Transverse colon (tissue), 4 donors: ENCODE results near the gene CNTF. TPM values are rescaled to one million over a fixed set of nuclear protein-coding genes. Genes with fewer than 3 reads are reported as not detected.

Source experiments
- DNase-seq: peaks from one replicate; pipeline ENCODE4 v3.0.0-alpha.2; 2019
- H3K27ac ChIP-seq, 4 donors: fragments of 200-600 bp; sonication (generic); 2 replicates each; pipeline ENCODE4 v1.5.1; 2016 to 2018; ENCODE audit warnings: inconsistent platforms in 4 of 4
- H3K27me3 ChIP-seq: fragments of 200-600 bp; sonication (generic); 2 replicates; pipeline ENCODE4 v1.5.1; 2017; ENCODE audit warnings: inconsistent platforms
- H3K36me3 ChIP-seq, 4 donors: fragments of 200-600 bp; sonication (generic); 2 replicates each; pipeline ENCODE4 v1.5.1; 2017 to 2019; ENCODE audit warnings: inconsistent platforms in 4 of 4
- H3K4me1 ChIP-seq, 4 donors: fragments of 200-600 bp; sonication (generic); 2 replicates each; pipeline ENCODE4 v1.5.1; 2017 to 2020; ENCODE audit warnings: inconsistent platforms in 4 of 4
- H3K4me3 ChIP-seq, 4 donors: fragments of 200-600 bp; sonication (generic); 1 replicate in 1 of 4; 2 replicates in 3 of 4; pipeline versions ENCODE4 v1.5.1 to v1.6.1; 2017 to 2019; ENCODE audit warnings: inconsistent platforms in 4 of 4
- H3K9me3 ChIP-seq, 2 donors: fragments of 200-600 bp; sonication (generic); 2 replicates each; pipeline ENCODE4 v1.5.1; 2017 to 2019; ENCODE audit warnings: inconsistent platforms in 2 of 2
- EP300 ChIP-seq: sonication (generic); formaldehyde crosslinking; IDR thresholded peaks from one replicate; pipeline ENCODE4 v1.6.1; 2017; ENCODE audit warnings: antibody characterized with exemption, low read depth
- POLR2A ChIP-seq: fragments of 450-650 bp; IDR thresholded peaks from one replicate; pipeline ENCODE4 v1.6.1; 2016; ENCODE audit warnings: antibody characterized with exemption, mild to moderate bottlenecking, moderate library complexity
- POLR2AphosphoS5 ChIP-seq, 3 donors: sonication (generic); formaldehyde crosslinking; IDR thresholded peaks; one replicate each; pipeline ENCODE4 v1.6.1; 2016; ENCODE audit warnings: antibody characterized with exemption in 3 of 3
- WGBS, 2 donors: methylation state at CpG; one replicate each; pipeline ENCODE4 v1.1.5; 2018; ENCODE audit warnings: low coverage in 1 of 2; 5-methylcytosine and 5-hydroxymethylcytosine counted together
- in situ Hi-C, 4 donors: fragments of 200-750 bp; cut with MboI; loops; one replicate each; pipeline versions ENCODE4 v1.15.0 to v1.15.1; 2017; ENCODE audit warnings: low sequenced_read_pairs in 3 of 4, low pct_ligation_motif_present in 1 of 4, low pct_unique_long_range_greater_than_20kb in 1 of 4
- intact Hi-C: fragments of 100-400 bp; cut with DNase I; formaldehyde crosslinking; loops from one replicate; pipeline ENCODE4 v1.15.1; 2023; ENCODE audit warnings: low total_unique reads
- total RNA-seq, 4 donors: library from RNA; depleted of rRNA; stranded (reverse); fragments of >200 nt; gene quantifications; one replicate each; pipeline ENCODE4 v1.1.0, GENCODE V29; 2016
- TF ChIP-seq, protein P1 (sequence below), 5 experiments: fragments of 200-600 bp in 3 of 5; fragments of 450-650 bp in 2 of 5; sonication (generic) in 3 of 5; IDR thresholded peaks; 1 replicate in 2 of 5; 2 replicates in 3 of 5; pipeline ENCODE4 v1.5.1; 2016 to 2017; ENCODE audit warnings: antibody characterized with exemption in 5 of 5, inconsistent platforms in 3 of 5, mild to moderate bottlenecking in 2 of 5, moderate library complexity in 1 of 5

The CNTF gene
- total RNA-seq, 4 donors from 2014 or later = 1.1 to 2.1 (median 1.5) TPM; not detected in 1

DNA sequence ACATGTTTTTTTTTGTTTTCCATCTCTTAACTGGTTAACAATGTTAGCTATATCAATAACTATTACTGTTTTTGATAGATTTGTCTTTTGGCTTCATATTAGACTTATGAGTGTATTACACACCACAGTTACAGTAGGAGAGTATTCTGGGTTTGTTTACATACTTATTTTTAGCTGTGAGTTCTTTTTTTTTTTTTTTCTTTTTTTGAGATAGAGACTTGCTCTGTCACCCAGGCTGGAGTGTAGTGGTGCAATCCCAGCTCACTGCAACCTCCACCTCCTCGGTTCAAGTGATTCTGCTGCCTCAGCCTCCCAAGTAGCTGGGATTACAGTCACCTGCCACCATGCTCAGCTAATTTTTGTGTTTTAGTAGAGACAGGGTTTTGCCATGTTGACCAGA lies 28.0 kb downstream of the CNTF start:
- Histone ChIP-seq H3K36me3 (no peaks in the 10 kb centered on the region), H3K27ac (no peak overlapping the region), H3K27me3 (no peaks in the 10 kb centered on the region), H3K4me3 (no peak overlapping the region), H3K9me3 (peaks cover 0 to 1% of the 10 kb centered on the region in 2 donors), H3K4me1 (peaks cover 0 to 6% (median 4%) of the 10 kb centered on the region in 4 donors)
- TF ChIP-seq POLR2AphosphoS5 (IDR thresholded peaks at IDR 0.05) (no peak), EP300 (no peak), POLR2A (no peak)
- TF ChIP-seq, protein P1, sequence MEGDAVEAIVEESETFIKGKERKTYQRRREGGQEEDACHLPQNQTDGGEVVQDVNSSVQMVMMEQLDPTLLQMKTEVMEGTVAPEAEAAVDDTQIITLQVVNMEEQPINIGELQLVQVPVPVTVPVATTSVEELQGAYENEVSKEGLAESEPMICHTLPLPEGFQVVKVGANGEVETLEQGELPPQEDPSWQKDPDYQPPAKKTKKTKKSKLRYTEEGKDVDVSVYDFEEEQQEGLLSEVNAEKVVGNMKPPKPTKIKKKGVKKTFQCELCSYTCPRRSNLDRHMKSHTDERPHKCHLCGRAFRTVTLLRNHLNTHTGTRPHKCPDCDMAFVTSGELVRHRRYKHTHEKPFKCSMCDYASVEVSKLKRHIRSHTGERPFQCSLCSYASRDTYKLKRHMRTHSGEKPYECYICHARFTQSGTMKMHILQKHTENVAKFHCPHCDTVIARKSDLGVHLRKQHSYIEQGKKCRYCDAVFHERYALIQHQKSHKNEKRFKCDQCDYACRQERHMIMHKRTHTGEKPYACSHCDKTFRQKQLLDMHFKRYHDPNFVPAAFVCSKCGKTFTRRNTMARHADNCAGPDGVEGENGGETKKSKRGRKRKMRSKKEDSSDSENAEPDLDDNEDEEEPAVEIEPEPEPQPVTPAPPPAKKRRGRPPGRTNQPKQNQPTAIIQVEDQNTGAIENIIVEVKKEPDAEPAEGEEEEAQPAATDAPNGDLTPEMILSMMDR (IDR thresholded peaks at IDR 0.05) = no peak
- in situ Hi-C loops (loop anchor here in 3 of 4 donors (25.0 kb wide), 2 partner anchors 262 to 412 kb away; no protein-coding TSS in a partner anchor), intact Hi-C loops (no loop called here)
- 80 to 82% methylated on average over 1 of the region's 1 CpG for WGBS, 2 donors
- no peak for DNase-seq

DNA sequence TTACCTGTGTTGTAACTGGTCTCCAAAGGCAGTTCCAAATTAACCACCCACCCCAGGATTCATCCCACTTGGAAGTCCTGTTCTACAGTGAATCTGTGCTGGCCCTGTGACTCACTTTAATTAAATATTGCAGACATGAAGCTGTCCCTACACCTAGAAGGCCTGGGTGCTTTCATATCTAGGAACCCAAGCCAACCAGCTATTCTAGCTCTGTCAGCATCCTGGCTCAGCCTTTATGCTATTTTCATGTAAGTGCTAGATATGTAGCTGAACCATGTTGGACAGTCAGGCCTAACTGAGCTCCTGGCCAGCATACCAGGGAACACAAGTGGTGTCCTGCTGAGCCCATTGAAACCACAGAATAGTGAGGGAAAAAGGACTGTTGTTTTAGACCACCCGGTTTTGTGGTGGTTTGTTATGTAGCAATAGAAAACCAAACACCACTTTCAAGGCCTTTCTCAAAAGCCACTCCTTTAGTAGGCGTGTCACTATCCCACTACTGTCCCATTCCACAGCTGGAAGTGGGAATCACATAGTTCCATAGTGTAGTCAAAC lies 30.3 kb downstream of the CNTF start:
- Histone ChIP-seq H3K36me3 (no peaks in the 10 kb centered on the region), H3K27ac (no peak overlapping the region), H3K9me3 (no peaks in the 10 kb centered on the region), H3K4me1 (peaks cover 0 to 6% (median 4%) of the 10 kb centered on the region in 4 donors), H3K4me3 (no peak overlapping the region), H3K27me3 (no peaks in the 10 kb centered on the region)
- 68 to 100% methylated on average over 1 to 2 of the region's 2 CpGs for WGBS, 2 donors
- intact Hi-C loops = no loop called here
- in situ Hi-C loops = loop anchor here in 3 of 4 donors (25.0 kb wide), 2 partner anchors 259 to 409 kb away; no protein-coding TSS in a partner anchor
- TF ChIP-seq POLR2A (no peak), EP300 (no peak), POLR2AphosphoS5 (IDR thresholded peaks at IDR 0.05) (no peak)
- TF ChIP-seq, protein P1 (IDR thresholded peaks at IDR 0.05) = no peak
- DNase-seq = no peak

GRCh38 chr11:58654079-58654907 lies 31.8 kb downstream of the CNTF start:
- DNase-seq = peak; percentile 81
- in situ Hi-C loops (loop anchor here in 3 of 4 donors (25.0 kb wide), 2 partner anchors 258 to 408 kb away; no protein-coding TSS in a partner anchor), intact Hi-C loops (no loop called here)
- no peak overlapping the region for H3K4me3 ChIP-seq
- no peaks in the 10 kb centered on the region for H3K9me3 ChIP-seq
- H3K4me1 ChIP-seq = peaks cover 0 to 6% (median 4%) of the 10 kb centered on the region in 4 donors
- H3K27ac ChIP-seq = no peak overlapping the region
- TF ChIP-seq, protein P1 (IDR thresholded peaks at IDR 0.05) = peak; percentile 76 to 88 (median 85)
- TF ChIP-seq POLR2AphosphoS5 (IDR thresholded peaks at IDR 0.05) = no peak
- H3K27me3 ChIP-seq = no peaks in the 10 kb centered on the region
- 5 to 24% methylated on average over 4 to 12 of the region's 12 CpGs for WGBS, 2 donors
- H3K36me3 ChIP-seq = no peaks in the 10 kb centered on the region

DNA sequence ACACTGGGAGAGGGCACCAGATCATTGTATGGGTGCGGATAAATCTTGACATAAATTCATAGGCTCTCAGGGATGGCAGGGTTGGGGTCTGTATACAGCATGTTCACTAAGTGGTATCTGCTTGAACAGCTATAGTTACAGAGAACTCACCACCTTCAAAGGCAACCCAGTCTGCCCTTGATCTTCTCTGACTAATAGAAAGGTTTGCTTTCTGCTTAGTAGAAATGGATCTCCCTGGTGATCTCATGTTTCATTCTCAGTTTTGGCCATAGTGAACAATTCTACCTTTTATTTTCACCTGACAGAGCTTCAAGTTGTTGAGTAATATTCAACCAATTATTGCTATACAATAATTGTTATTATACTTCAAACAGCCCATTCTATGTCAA lies 32.4 kb downstream of the CNTF start:
- H3K4me3 ChIP-seq = no peak overlapping the region
- no peaks in the 10 kb centered on the region for H3K27me3 ChIP-seq
- in situ Hi-C loops (loop anchor here in 3 of 4 donors (25.0 kb wide), 2 partner anchors 257 to 407 kb away; no protein-coding TSS in a partner anchor), intact Hi-C loops (no loop called here)
- WGBS, 2 donors = 89% methylated on average over 1 of the region's 1 CpG; no CpG with 5 or more reads in 1 of the 2 donors
- H3K4me1 ChIP-seq = peaks cover 0 to 8% (median 5%) of the 10 kb centered on the region in 4 donors
- H3K36me3 ChIP-seq = no peaks in the 10 kb centered on the region
- TF ChIP-seq POLR2AphosphoS5 (IDR thresholded peaks at IDR 0.05) (no peak), POLR2A (no peak), EP300 (no peak)
- TF ChIP-seq, protein P1 (IDR thresholded peaks at IDR 0.05) = no peak
- no peaks in the 10 kb centered on the region for H3K9me3 ChIP-seq
- DNase-seq = no peak
- H3K27ac ChIP-seq = no peak overlapping the region
